K562 (cell line): ENCODE results near the gene RNF213.

ENCODE experiments used
- CTCF ChIP-seq, 3 experiments: IDR thresholded peaks in 2 of 3; conservative IDR thresholded peaks in 1 of 3; 2 replicates each; pipeline ENCODE4 v1.5.1; 2011 to 2012; ENCODE audit warnings: low read length in 3 of 3, mild to moderate bottlenecking in 3 of 3, control low read depth in 2 of 3, improper control_type of control experiment in 1 of 3, inconsistent platforms in 1 of 3, low read depth in 1 of 3, mixed read lengths in 1 of 3, moderate library complexity in 1 of 3; ENCODE audit not compliant: insufficient read depth in 2 of 3
- FOXK2 ChIP-seq, 2 experiments: fragments of 450-650 bp; IDR thresholded peaks in 1 of 2; conservative IDR thresholded peaks in 1 of 2; 2 replicates each; pipeline ENCODE4 v1.6.1; 2016; ENCODE audit warnings: low read depth in 2 of 2, mild to moderate bottlenecking in 1 of 2
- HDGF ChIP-seq: fragments of 450-650 bp; IDR thresholded peaks from 2 replicates; pipeline ENCODE4 v1.6.1; 2016
- MAX ChIP-seq: sonication (generic); formaldehyde crosslinking; IDR thresholded peaks from 2 replicates; pipeline ENCODE4 v1.9.0; 2022; ENCODE audit warnings: mild to moderate bottlenecking, missing genetic modification reagents
- PTRF ChIP-seq: fragments of 450-650 bp; IDR thresholded peaks from 2 replicates; pipeline ENCODE4 v1.6.1; 2016; ENCODE audit warnings: mild to moderate bottlenecking, missing genetic modification characterization, missing compliant biosample characterization
- STAT5B ChIP-seq: fragments of 250-450 bp; sonication (Bioruptor Pico); IDR thresholded peaks from 2 replicates; pipeline ENCODE4 v1.8.0; 2021; ENCODE audit warnings: mild to moderate bottlenecking, inconsistent platforms
- ZNF57 ChIP-seq: fragments of 450-650 bp; formaldehyde crosslinking; IDR thresholded peaks from 2 replicates; pipeline ENCODE4 v1.4.0; 2020; ENCODE audit warnings: mild to moderate bottlenecking, moderate library complexity
- TF ChIP-seq, protein P1 (sequence below): fragments of 200-600 bp; sonication (generic); IDR thresholded peaks from one replicate; pipeline ENCODE4 v1.6.1; 2012; ENCODE audit warnings: mild to moderate bottlenecking, low read depth, low read length, inconsistent platforms

DNA sequence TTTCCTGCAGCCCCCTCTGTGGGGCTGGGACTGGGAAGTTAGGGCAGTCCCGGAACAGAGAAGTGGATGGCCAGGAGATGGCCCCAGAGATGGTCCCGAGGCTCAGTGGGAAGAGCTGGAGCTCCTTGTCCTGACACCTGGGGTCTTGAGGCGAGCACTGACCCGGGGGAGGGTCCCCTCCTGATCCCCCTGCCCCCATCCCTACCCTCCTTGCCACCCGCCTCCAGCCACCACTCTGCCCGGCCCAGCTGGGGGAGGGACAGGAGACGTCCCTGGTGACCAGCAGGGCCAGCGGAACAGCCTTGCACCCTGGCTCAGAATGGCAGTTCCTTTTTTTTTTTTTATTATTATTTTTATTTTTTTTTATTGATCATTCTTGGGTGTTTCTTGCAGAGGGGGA is 13.9 kb upstream of the RNF213 start:
- no peak for TF ChIP-seq ZNF57
- TF ChIP-seq HDGF = no peak
- TF ChIP-seq STAT5B (CRISPR knock-in tag) = no peak
- no peak for TF ChIP-seq PTRF (tag)
- no peak for TF ChIP-seq CTCF (IDR thresholded peaks at IDR 0.05 in 2 of 3, conservative IDR thresholded peaks at IDR 0.05 in 1 of 3; ENCODE audit: insufficient read depth in 2 of 3, low read depth in 1 of 3, low read length in 3 of 3)
- TF ChIP-seq FOXK2 (conservative IDR thresholded peaks at IDR 0.05 in 1 of 2, IDR thresholded peaks at IDR 0.05 in 1 of 2; ENCODE audit: low read depth in 2 of 2) = no peak
- no peak for TF ChIP-seq MAX (CRISPR knock-in tag)
- TF ChIP-seq, protein P1, sequence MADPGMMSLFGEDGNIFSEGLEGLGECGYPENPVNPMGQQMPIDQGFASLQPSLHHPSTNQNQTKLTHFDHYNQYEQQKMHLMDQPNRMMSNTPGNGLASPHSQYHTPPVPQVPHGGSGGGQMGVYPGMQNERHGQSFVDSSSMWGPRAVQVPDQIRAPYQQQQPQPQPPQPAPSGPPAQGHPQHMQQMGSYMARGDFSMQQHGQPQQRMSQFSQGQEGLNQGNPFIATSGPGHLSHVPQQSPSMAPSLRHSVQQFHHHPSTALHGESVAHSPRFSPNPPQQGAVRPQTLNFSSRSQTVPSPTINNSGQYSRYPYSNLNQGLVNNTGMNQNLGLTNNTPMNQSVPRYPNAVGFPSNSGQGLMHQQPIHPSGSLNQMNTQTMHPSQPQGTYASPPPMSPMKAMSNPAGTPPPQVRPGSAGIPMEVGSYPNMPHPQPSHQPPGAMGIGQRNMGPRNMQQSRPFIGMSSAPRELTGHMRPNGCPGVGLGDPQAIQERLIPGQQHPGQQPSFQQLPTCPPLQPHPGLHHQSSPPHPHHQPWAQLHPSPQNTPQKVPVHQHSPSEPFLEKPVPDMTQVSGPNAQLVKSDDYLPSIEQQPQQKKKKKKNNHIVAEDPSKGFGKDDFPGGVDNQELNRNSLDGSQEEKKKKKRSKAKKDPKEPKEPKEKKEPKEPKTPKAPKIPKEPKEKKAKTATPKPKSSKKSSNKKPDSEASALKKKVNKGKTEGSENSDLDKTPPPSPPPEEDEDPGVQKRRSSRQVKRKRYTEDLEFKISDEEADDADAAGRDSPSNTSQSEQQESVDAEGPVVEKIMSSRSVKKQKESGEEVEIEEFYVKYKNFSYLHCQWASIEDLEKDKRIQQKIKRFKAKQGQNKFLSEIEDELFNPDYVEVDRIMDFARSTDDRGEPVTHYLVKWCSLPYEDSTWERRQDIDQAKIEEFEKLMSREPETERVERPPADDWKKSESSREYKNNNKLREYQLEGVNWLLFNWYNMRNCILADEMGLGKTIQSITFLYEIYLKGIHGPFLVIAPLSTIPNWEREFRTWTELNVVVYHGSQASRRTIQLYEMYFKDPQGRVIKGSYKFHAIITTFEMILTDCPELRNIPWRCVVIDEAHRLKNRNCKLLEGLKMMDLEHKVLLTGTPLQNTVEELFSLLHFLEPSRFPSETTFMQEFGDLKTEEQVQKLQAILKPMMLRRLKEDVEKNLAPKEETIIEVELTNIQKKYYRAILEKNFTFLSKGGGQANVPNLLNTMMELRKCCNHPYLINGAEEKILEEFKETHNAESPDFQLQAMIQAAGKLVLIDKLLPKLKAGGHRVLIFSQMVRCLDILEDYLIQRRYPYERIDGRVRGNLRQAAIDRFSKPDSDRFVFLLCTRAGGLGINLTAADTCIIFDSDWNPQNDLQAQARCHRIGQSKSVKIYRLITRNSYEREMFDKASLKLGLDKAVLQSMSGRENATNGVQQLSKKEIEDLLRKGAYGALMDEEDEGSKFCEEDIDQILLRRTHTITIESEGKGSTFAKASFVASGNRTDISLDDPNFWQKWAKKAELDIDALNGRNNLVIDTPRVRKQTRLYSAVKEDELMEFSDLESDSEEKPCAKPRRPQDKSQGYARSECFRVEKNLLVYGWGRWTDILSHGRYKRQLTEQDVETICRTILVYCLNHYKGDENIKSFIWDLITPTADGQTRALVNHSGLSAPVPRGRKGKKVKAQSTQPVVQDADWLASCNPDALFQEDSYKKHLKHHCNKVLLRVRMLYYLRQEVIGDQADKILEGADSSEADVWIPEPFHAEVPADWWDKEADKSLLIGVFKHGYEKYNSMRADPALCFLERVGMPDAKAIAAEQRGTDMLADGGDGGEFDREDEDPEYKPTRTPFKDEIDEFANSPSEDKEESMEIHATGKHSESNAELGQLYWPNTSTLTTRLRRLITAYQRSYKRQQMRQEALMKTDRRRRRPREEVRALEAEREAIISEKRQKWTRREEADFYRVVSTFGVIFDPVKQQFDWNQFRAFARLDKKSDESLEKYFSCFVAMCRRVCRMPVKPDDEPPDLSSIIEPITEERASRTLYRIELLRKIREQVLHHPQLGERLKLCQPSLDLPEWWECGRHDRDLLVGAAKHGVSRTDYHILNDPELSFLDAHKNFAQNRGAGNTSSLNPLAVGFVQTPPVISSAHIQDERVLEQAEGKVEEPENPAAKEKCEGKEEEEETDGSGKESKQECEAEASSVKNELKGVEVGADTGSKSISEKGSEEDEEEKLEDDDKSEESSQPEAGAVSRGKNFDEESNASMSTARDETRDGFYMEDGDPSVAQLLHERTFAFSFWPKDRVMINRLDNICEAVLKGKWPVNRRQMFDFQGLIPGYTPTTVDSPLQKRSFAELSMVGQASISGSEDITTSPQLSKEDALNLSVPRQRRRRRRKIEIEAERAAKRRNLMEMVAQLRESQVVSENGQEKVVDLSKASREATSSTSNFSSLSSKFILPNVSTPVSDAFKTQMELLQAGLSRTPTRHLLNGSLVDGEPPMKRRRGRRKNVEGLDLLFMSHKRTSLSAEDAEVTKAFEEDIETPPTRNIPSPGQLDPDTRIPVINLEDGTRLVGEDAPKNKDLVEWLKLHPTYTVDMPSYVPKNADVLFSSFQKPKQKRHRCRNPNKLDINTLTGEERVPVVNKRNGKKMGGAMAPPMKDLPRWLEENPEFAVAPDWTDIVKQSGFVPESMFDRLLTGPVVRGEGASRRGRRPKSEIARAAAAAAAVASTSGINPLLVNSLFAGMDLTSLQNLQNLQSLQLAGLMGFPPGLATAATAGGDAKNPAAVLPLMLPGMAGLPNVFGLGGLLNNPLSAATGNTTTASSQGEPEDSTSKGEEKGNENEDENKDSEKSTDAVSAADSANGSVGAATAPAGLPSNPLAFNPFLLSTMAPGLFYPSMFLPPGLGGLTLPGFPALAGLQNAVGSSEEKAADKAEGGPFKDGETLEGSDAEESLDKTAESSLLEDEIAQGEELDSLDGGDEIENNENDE = no peak
